Renal pelvis (tissue), 4 donors: ENCODE measurements around the gene ZNF334. TPM values are rescaled to one million over a fixed set of nuclear protein-coding genes. Genes with fewer than 3 reads are reported as not detected.
A peak's percentile ranks its signal among the peaks of the same experiment; 100 is the strongest.

Experiments used
- DNase-seq: peaks from one replicate; pipeline ENCODE4 v3.0.0-alpha.2; 2013
- polyA plus RNA-seq, 3 donors: library from polyadenylated mRNA; unstranded; fragments of 120-200 nt; gene quantifications; one replicate each; pipeline ENCODE4 v1.2.1, GENCODE V29; 2013; ENCODE audit not compliant: insufficient read length in 3 of 3

The ZNF334 gene
- polyA plus RNA-seq, 3 donors, result 24.1 to 44.9 (median 40.5) TPM

DNA sequence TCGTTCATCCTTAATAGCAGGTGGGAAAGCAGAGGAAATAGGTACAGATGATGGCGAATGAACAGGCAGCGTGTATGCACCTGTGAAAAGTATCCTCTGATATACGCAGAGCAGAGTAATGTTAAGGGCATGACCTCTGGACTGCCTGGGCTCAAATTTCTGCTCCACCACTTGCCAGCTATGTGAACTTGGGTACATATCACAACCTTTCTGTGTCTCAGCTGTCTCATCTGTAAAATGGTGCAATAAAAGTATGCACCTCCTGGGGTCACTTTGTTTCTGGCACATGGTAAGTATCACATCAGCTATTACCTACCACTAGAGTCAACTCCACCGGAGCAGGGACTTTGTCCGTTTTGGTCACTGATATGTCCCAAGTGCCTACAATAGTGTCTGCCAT is 34.6 kb upstream of the ZNF334 start:
- no peak for DNase-seq

DNA sequence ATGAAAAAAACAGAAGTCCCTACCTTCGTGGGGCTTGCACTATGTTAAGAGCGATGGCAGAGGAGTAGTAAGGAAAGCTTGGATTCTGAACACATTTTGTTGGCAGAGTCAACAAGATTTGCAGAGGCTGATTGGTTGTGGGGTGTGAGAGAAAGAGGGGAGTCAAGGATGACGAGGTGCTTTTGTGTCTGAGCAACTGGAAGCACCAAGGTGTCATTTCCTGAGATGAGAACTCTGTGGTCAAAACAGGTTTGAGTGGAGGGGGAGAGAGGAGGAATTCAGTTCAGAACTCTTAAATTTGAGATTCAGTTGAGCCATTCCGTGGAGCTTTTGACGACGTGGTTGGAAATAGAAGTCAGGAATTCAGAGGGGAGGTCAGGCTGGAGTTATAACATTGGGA is 33.6 kb upstream of the ZNF334 start:
- no peak for DNase-seq

DNA sequence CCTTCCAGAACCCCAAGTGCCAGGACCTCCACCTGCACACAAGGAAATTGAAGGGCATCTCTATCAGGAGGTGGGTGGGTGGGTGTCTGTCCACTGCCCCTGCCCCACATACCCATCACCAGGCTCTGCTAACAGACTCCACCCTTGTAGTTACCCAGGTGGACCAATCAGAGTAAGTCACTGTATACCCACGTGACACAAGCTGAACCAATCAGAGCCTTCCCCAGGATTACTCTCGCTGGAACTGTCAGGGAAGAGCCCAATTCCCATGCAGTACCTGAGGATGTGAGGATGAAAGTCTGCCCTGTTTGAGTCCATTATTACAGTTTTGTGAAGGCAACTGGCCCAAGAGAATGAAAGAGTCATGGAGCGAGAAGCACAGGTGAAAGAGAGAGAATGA is 32.9 kb upstream of the ZNF334 start:
- DNase-seq, result no peak

DNA sequence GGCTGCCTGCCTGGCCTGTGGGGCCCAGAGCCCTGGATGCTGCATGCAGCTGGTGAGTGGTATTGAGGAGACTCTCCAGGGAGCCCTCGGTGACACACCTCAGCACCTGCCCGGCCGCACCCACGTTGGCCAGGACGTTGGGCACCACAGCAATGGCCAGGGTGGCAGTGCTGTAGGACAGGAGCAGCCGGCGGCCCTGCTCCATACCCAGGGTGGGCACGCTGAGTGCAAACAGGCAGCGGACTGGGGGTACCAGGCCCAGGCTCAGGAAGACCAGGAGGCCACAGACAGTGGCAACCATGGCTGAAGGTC is 32.4 kb upstream of the ZNF334 start:
- no peak for DNase-seq

DNA sequence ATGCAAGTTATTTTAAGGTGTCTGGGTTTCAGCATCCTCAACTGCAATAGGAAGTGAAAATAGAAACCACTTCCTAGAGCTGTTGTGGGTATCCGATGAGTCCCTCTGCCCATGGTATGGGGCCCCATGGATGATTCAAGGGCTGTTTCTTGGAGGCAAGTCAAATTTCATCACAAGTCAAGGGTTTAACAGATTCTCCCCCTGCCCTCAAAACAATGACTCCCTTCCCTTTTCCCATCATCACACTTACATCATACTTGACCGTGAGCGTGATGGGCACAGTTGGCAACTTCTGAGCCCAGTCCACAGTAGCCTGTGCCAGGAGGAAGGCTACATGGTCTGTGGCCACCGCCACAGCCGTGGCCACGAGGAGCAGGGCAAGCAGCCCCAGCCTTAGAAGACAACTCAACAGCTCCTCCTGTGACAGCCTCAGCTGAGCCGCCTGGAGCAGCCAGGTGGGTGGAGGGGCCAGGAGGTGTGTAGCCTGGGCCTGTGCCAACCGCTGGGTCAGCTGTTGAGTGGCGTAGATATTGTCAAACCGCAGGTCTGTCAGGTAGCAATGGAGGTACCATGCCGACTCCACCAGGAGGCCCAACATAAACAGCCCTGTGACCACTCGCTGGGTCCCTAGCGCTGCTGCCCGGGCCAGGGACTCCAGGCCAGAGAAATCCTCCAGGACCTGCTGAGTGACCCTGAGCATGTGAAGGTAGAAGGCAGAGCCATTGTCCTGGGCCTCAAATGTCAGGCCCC is 31.9 kb upstream of the ZNF334 start:
- DNase-seq, result no peak

DNA sequence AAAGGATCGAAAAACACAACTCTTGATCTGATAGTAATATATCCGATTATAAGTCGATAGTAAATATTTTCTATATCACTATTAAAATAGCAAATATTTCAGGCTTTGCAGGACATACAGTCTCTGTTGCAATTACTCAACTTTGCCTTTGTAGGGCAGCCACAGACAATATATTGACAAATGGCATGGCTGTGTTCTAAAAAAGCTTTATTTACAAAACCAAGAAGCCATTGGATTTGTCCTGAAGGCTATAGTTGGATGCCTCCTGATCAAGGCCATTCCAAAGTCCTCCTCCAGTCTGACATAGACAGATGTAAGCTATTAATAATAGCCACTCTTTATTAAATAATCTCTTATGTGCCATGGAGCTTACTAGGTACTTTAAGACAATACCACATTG is 31.2 kb upstream of the ZNF334 start:
- no peak for DNase-seq

DNA sequence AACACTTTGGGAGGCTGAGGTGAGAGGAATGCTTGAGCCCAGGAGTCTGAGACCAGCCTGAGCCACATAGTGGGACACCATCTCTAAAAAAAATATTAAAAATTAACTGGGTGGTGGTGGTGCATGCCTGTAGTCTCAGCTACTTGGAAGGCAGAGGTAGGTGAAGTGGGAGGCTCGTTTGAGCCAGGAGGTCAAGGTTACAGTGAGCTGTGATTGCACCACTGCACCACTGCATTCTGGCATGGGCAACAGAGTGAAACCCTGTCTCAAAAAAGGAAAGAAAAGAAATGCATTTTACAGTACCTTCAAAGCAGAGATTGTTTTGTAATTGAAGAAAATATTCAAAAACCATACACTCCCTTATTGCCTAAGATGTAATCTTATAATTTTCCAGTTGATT is 30.6 kb upstream of the ZNF334 start:
- DNase-seq, result no peak

DNA sequence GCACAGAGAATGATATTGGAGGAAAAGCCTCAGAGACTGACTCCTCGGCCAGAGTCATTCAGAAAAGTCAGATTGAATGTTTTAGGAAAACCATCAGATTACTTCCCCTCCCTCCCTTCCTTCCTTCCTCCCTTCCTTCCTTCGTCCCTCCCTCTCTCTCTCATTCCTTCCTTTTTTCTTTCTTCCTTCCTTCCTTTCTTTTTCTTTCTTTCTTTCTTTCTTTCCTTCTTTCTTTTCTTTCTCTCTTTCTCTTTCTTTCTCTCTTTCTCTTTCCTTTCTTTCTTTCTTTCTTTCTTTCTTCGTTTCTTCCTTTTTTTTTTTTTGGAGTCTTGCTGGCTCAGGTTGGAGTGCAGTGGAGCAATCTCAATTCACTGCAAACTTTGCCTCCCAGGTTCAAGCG is 29.7 kb upstream of the ZNF334 start:
- no peak for DNase-seq

DNA sequence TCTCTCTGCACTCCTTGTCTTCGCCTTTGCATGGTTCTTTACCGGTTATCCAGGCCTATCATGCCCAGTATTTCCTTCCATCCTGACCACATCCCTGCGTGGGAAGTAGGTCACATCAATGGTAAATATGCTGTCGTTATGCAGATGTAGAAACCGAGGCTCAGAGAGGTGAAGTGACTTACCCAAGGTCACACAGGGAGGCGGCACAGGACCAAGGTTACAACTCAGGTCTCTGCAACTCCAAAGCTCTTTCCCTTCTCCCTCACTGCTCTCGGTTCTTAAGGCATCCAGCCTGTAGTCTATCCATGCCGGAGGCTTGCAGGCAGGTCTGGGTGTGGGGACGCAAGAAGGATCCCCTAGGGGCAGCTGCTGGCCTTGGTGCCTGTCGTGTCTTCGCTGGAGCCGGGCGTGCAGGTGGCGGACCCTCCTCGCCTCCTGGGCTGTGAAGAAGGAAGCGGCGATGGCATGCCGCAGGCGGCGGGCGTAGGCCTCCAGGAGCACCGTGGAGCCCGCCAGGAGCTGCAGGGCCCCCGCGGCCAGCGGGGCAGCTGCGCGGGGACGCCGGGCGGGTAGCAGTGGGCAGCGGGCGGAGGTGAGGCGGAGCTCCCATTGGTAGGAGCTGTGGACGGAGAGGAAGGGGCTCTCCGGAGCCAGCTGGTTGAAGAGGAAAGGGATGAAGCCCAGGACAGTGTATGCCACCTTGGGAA is 28.0 kb upstream of the ZNF334 start:
- DNase-seq, result no peak

DNA sequence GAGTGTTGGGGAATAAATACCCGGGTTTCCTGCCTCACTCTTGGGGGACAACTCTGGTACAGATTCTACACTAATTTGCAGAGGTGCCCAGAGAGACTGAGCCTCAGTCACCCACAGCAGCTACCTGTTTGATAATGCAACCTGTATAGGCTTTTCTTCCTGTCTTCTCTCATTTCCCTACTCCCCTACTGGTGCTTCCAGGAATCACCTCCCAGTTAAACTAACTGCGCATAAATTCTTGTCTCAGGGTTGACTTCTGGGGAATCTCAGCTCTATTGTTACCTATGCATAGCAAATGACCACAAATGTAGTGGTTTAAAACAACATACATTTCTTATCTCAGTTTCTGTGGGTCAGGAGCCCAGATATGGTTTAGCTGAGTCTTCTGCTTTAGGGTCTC is 25.8 kb upstream of the ZNF334 start:
- DNase-seq, result no peak

DNA sequence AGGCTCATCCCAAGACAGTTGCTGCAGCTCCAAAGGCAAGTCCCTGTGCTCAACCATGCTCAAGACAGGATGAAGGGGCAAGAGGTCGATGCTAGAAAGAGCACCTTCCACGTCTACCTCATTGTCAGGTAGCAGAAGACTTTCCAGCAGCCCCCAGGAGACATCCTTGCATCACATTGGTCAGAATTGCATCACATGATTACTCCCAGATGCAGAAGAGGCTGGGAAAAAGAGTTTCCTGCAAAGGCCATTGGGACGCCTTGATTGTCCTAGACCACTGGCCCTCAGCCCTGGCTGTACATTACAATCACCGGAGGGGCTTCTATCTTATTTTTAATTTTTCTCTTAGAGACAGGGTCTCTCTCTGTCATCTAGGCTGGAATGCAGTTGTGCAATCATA is 17.3 kb upstream of the ZNF334 start:
- DNase-seq, result no peak

DNA sequence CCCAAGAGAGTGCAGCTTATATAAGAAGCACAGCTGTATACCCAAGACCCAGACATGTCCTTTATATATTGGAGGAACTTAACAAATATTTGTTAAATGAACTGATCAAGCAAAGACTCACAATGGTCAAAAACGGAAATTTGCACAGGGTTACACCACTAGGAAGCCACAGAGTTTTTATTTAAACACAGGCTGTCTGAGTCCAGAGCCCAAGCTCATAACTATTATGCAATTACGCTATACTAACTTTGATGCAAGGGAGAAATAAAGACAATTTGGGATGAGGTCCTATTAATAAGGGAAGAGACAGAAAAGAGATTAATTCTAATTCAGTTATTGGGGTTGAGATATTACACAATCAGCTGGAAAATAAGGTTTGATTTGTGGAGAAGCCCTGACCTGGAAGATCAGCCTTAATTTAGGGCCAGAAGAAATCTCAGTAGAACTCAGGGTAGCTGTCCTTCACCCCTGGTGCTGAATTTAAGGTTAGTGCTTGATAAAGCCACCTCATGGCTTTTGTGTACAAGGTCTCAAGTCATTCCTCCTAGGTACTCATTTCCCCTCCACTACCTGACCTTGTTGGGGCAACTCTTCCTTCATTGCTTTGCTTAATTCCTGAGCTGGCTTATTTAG is 10.5 kb upstream of the ZNF334 start:
- DNase-seq, result peak; percentile 24

DNA sequence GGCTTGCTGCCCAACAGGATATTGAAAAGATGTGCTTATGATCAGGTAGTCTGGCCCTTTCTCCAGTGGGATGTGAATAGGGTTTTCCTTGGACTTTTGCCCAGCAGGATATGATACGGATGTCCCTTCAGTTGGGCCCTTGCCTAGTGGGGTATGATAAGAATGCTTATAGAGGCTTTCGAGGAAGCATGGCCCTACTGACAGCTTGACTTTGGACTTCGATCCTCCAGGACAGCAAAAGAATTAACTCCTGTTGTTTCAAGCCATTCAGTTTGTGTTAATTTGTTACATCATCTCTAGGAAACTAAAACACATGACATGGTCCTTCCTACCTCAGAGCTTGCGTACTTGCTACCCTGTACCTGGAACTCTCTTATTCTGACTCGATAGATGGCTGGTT is 9.7 kb upstream of the ZNF334 start:
- no peak for DNase-seq

DNA sequence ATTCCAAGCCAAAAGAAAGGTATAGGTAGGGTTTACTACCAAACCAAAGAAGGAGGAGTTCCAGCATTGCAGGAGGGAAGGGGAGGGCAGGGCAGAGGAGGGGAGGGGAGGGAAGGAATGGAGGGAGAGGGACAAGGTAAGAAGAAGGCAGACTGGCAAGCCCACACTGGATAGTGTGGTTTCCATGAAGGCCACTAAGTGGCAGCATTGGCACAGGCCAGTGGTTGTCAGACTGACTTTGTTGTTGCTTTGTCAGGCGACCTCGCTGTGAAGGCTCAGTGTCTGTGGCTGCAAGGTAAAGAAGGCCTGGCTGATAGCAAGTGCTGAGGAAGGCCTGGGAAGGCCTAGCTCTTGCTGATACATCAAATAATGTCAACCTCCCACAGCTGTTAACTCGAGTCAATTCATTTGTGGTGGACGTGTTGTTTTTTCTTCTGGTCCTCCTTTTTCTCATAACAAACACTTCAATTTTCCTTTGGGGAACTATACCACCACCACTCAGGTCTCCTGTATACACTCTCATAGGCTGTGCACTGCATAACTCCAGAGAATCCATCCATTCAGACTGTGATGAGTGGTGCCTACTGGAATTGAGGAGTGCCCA is 7.7 kb upstream of the ZNF334 start:
- DNase-seq, result peak; percentile 16

DNA sequence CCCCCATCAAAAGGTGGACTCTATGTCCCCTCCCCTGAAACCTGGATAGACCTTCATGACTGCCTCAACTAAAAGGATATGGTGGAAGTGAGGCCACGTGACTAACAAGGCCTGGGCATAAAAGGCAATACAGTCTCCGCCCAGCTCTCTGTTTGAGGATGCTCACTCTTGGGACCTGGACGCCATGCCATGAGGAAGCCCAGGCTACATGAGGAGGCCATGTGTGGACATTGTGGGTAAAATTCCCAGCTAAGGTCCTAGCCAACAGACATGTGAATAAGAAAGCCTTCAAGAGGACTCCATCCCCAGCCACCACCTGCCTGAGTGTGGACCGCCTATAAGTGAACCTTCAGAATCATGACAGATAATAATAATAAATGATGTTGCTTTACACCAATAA is 7.2 kb upstream of the ZNF334 start:
- no peak for DNase-seq

DNA sequence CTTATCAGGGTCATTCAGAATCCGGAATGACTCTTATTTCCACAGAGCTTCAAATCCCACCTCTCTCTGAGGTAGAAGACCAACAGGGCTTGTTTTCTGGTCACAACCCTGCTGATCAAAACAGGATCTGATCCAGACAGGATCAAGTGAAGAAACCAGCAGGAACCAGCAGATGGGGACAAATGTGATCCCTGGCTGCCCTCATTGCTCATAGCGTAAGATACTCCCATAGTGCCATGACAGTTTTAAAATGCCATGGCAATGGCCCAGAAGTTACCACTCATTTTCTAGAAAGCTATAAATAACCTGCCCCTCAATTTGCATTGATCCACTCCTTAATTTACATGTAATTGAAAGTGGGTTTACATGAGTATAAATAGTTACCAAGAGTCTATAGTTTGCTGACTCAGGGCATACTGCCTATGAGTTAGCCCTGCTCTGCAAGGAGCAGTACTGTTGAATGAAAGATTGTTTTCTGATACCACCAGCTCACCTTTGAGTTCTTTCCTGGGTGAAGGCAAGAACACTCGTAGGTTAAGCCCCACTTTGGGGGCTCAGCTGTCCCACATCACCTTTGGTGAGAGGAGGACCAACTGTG is 6.2 kb upstream of the ZNF334 start:
- no peak for DNase-seq

DNA sequence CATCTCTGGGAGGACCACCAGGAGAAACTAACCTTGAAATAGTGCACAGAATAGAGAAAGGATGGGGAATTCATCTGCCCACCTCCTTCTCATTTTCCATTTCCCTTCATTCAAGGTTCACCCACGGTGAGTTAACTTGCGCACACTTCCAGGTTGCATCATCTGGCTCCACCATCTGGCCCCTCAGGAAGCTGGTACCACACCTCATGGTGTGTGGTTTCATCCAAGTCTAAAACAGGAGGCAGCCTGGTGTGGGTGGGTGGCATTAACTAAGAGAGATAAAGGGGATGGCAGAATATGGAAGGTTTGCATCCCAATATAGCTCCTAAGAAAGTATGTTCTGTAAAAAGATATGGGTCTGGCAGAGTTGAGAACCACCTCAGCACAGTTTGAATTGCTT is 3.8 kb downstream of the ZNF334 start:
- DNase-seq, result no peak

DNA sequence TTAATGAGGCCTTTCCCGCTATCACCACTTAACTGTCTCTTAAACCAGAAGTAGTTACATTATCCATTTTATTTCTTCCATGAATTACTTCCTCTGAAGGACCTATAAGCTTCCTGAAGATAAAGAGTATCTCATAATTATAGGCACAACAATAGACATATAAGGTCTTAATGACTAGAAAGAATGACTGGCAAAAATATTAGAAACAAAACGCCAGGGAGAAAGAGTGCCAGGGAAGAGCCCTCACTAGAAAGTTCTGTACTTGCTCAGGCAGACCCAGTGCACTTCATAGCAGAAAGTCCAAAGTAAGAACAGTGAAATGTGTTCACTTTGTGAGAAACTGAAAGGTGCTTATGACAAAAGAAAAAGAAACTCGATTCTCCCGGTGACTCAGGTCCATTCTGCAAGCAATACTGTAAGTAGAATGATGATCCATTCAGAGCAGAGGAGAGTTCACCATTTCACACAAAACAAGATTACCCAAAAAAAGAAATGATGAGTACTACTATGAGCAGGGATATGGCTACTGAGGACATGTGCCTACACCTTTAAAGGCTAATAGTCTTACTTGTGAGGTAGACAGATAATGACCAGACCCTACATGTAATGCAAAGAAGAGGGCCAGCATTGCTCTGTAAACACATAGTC is 5.5 kb downstream of the ZNF334 start:
- DNase-seq, result no peak

DNA sequence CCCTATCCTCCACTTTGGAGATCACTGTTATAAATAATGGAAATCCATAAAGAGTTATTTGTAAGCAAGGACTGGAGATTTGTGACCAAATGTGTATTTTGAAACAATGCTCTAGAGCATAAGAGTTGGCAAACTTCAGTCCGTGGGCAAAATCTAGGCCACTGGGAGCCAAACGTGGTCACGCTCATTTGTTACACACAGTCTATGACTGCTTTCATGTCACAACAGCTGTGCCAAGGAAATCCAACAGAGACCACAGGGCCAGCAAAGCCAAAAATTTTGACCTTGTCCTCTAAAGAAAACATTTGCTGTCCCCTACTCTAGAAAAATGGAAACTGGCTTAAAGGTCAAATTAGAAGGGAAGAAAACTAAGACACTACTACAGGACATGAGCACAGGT is 7.9 kb downstream of the ZNF334 start:
- no peak for DNase-seq

DNA sequence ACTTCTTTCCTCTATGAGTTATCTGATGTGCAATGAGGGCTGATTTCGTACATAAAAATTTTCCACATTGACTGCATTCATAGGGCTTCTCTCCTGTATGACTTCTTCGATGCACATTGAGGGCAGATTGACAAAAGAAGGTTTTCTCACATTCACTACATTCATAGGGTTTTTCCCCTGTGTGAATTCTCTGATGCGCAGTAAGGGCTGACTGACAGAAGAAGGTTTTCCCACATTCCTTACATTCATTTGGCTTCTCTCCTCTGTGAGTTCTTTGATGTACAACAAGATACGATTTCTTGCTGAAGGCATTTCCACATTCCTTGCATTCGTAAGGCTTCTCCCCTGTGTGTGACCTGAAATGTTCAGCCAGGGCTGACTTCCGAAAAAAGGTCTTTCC is 11.4 kb downstream of the ZNF334 start:
- DNase-seq, result no peak

DNA sequence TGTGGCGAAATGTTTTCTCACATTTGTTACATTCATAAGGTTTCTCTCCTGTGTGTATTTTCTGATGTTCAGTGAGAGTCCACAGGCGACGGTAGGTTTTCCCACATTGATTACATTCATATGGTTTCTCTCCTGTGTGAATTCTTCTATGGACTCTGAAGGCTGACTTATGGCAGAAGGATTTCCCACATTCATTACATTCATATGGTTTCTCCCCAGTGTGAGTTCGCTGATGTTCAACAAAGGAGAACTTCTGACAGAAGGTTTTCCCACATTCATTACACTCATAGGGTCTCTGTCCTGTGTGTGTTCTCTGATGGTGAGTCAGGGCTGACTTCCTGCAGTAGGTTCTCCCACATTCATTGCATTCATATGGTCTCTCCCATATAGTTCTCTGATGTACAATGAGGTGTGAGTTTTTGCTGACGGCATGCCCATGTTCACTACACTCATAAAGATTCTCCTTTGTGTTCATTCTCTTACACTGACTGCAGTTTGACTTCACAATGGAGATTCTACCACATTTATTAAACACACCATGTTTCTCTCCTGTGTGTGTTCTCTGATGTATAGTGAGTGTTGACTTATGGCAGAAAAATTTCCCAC is 11.9 kb downstream of the ZNF334 start:
- no peak for DNase-seq

DNA sequence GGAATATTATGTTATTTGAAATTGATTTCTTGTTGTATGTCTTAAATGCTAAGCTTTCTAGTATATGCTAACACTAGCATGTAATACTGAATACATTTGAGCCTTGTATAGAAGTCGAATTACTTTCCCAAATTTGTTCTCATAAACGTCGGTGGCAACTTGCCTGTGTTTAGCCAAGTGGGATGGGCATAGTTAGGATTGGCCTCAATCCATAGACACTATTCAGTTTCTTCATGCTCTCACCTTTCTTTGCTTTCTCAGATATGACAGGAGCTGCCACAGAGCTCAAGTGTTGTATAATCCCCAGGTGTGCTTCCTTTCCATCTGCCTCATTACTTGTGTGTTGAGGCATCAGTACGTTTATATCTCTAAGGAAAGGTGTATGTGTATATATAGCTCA is 19.3 kb downstream of the ZNF334 start:
- no peak for DNase-seq
